ENCODE results near the gene PCNX1.

DNA sequence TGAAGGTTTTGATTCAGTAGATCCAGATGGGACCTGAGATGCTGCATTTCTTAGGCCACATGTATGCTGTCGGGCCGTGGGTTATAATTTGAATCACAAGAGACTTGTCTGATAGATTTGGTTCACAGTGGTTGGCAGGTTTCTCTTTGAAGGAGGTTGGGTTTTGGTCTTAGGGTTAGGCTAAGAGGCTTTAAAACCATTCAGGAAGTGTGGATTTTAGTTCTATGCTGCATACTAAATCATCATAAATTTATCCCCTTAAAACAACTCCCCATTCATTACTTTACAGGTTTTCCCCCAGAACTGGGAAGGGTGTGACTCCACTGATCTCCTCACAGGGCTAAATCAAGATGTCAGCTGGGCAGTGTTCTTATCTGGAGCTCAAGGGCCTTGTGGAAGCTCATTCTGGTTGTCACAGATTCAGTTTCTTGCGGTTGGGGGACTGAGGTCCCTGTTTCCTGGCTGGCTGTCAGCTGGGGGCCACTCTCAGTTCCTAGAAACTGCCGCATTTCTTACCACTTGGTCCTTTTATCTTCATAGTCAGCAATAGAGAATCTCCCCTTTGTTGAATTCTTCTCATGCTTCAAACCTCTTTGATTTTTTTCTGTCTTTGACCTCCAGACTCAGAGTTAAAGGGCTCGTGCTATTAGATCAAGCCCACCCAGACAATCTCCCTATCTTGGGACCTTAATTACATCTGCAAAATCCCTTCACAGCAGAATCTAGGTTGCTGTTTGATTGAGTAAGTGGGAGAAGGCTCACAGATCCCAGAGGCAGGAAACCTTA is 20.6 kb upstream of the PCNX1 start:
- TF ChIP-seq USF1 (IDR thresholded peaks at IDR 0.05): no peak
- no peak for TF ChIP-seq TAF1 (IDR thresholded peaks at IDR 0.05; ENCODE audit: low read depth)
- TF ChIP-seq EP300 (IDR thresholded peaks at IDR 0.05; ENCODE audit: borderline replicate concordance): no peak
- no peak for TF ChIP-seq ZBTB7A (IDR thresholded peaks at IDR 0.05; ENCODE audit: low read depth)
- no peak for TF ChIP-seq EGR1 (IDR thresholded peaks at IDR 0.05)
- TF ChIP-seq REST (IDR thresholded peaks at IDR 0.05; ENCODE audit: low read depth): no peak
- TF ChIP-seq, protein P1, sequence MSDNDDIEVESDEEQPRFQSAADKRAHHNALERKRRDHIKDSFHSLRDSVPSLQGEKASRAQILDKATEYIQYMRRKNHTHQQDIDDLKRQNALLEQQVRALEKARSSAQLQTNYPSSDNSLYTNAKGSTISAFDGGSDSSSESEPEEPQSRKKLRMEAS (IDR thresholded peaks at IDR 0.05): no peak
- TF ChIP-seq CREB1 (IDR thresholded peaks at IDR 0.05; ENCODE audit: low read depth): no peak

Measured in Ishikawa (cell line).